Lower leg skin (tissue), 3 donors: ENCODE measurements around the gene SLX4IP.

Experiments used
- CTCF ChIP-seq, 3 donors: fragments of 450-650 bp; IDR thresholded peaks; one replicate each; pipeline ENCODE4 v1.5.1; 2016; ENCODE audit warnings: antibody characterized with exemption in 3 of 3, mild to moderate bottlenecking in 3 of 3, moderate library complexity in 2 of 3
- POLR2A ChIP-seq, 2 donors: fragments of 450-650 bp; IDR thresholded peaks; one replicate each; pipeline ENCODE4 v1.6.1; 2016 to 2017; ENCODE audit warnings: antibody characterized with exemption in 2 of 2, mild to moderate bottlenecking in 1 of 2, moderate library complexity in 1 of 2

- TF ChIP-seq POLR2A (IDR thresholded peaks at IDR 0.05), result no peak
- no peak for TF ChIP-seq CTCF (IDR thresholded peaks at IDR 0.05)
These were observed 53.4 kb downstream of the SLX4IP start for GRCh38 chr20:10488534-10488933.
